ENCODE measurements around the gene RGMB.

- TF ChIP-seq POLR2AphosphoS5 (IDR thresholded peaks at IDR 0.05; ENCODE audit: insufficient read depth, low read depth, low read length) (no peak), EZH2 (IDR thresholded peaks at IDR 0.05; ENCODE audit: borderline replicate concordance, low read depth, low read length, severe bottlenecking) (no peak), POLR2A (IDR thresholded peaks at IDR 0.05; ENCODE audit: low read depth, low read length) (no peak), CTCF (IDR thresholded peaks at IDR 0.05; ENCODE audit: extremely low read depth in 1 of 2, insufficient read depth in 1 of 2, low read depth in 1 of 2, low read length in 2 of 2) (no peak), MAX (IDR thresholded peaks at IDR 0.05; ENCODE audit: insufficient read depth, insufficient read length) (no peak), MYC (IDR thresholded peaks at IDR 0.05; ENCODE audit: low read depth, low read length) (no peak), GATA2 (IDR thresholded peaks at IDR 0.05; ENCODE audit: insufficient read depth, insufficient read length, low read depth, low read length) (no peak)
These were observed 30.9 kb upstream of the RGMB start for GRCh38 chr5:98742396-98743073.

All from endothelial cell of umbilical vein (primary cell).